Esophagus muscularis mucosa (tissue), 4 donors: ENCODE measurements around the gene BDKRB2. TPM values are rescaled to one million over a fixed set of nuclear protein-coding genes. Genes with fewer than 3 reads are reported as not detected.

Experiments used
- DNase-seq: peaks from one replicate; pipeline ENCODE4 v3.0.0-alpha.2; 2017; ENCODE audit errors: extremely low spot score
- H3K27ac ChIP-seq, 4 donors: fragments of 200-600 bp; sonication (generic); replicated peaks in 1 of 4; 1 replicate in 3 of 4; 2 replicates in 1 of 4; pipeline ENCODE4 v1.5.1; 2016 to 2019; ENCODE audit warnings: mild to moderate bottlenecking in 1 of 4
- H3K27me3 ChIP-seq, 4 donors: fragments of 200-600 bp; sonication (generic); one replicate each; pipeline versions ENCODE4 v1.5.1 to v1.6.0; 2016 to 2019
- H3K36me3 ChIP-seq, 4 donors: fragments of 200-600 bp; sonication (generic); one replicate each; pipeline ENCODE4 v1.5.1; 2016 to 2019
- H3K4me1 ChIP-seq, 4 donors: fragments of 200-600 bp; sonication (generic); one replicate each; pipeline ENCODE4 v1.5.1; 2016 to 2019
- H3K4me3 ChIP-seq, 4 donors: fragments of 200-600 bp; sonication (generic); 1 replicate in 2 of 4; 2 replicates in 2 of 4; pipeline ENCODE4 v1.5.1; 2016 to 2019; ENCODE audit warnings: mild to moderate bottlenecking in 4 of 4, moderate library complexity in 1 of 4
- H3K9me3 ChIP-seq, 4 donors: fragments of 200-600 bp; sonication (generic); 1 replicate in 3 of 4; 2 replicates in 1 of 4; pipeline ENCODE4 v1.5.1; 2016 to 2019
- EP300 ChIP-seq: sonication (generic); formaldehyde crosslinking; IDR thresholded peaks from one replicate; pipeline ENCODE4 v1.6.1; 2017; ENCODE audit warnings: antibody characterized with exemption
- POLR2A ChIP-seq: fragments of 450-650 bp; IDR thresholded peaks from one replicate; pipeline ENCODE4 v1.6.1; 2017; ENCODE audit warnings: antibody characterized with exemption, moderate library complexity, mild to moderate bottlenecking, low read depth
- POLR2AphosphoS5 ChIP-seq, 2 donors: sonication (generic); formaldehyde crosslinking; IDR thresholded peaks; one replicate each; pipeline ENCODE4 v1.6.1; 2017; ENCODE audit warnings: antibody characterized with exemption in 2 of 2
- WGBS: methylation state at CpG from one replicate; pipeline ENCODE4 v1.1.5; 2018; 5-methylcytosine and 5-hydroxymethylcytosine counted together
- intact Hi-C: fragments of 100-400 bp; cut with DNase I; formaldehyde crosslinking; loops from one replicate; pipeline ENCODE4 v1.15.1; 2023
- total RNA-seq, 4 donors: library from RNA; depleted of rRNA; stranded (reverse); fragments of >200 nt; gene quantifications; one replicate each; pipeline versions ENCODE4 v1.1.0 to v1.2.1, GENCODE V29; 2016
- TF ChIP-seq, protein P1 (sequence below), 3 experiments: fragments of 200-600 bp in 2 of 3; fragments of 450-650 bp in 1 of 3; sonication (generic) in 2 of 3; IDR thresholded peaks; one replicate each; pipeline ENCODE4 v1.5.1; 2017 to 2019; ENCODE audit warnings: antibody characterized with exemption in 3 of 3, mild to moderate bottlenecking in 2 of 3, moderate library complexity in 1 of 3

BDKRB2 gene
- total RNA-seq, 4 donors from 2014 or later = 5.8 to 16.1 (median 10.0) TPM

DNA sequence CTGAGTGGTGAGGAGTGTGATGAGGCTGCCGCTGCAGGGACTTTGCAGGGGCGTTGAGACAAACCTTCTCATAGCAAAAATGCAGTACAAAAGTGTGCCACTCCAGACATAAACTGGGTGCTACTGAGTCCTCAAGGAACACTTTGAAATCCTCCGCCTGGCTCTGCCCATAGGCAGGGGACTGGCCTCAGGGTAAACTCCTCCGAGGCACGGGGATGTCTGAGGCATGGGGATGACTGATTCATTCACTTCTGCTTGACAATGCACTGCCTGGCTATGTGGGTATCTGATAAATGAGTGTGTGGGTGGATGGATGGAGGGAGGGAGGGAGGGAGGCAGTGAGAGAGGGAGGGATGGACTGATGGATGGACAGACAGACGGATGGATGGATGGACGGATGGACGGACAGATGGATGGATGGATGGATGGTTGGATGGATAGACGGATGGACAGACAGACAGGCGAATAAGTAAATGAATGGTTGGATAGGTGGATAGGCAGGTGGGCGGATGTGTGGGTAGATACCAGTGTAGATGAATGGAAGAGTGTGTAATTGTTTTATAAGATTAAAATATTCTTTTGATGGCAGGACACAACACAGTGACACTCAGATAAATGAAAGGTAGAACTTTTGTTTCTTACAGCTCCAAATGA, 2.1 kb upstream of the BDKRB2 start:
- Histone ChIP-seq H3K36me3 (no peaks in the 10 kb centered on the region), H3K4me1 (peaks cover 14 to 66% (median 55%) of the 10 kb centered on the region in 4 donors), H3K9me3 (no peaks in the 10 kb centered on the region), H3K27me3 (no peaks in the 10 kb centered on the region), H3K4me3 (no peak overlapping the region), H3K27ac (no peak overlapping the region)
- WGBS = 89% methylated on average over 10 of the region's 11 CpGs
- no peak for DNase-seq
- intact Hi-C loops = loop anchor here (10.0 kb wide), 1 partner anchor 98 kb away; no protein-coding TSS in a partner anchor
- TF ChIP-seq POLR2AphosphoS5 (IDR thresholded peaks at IDR 0.05) = no peak
- no peak for TF ChIP-seq EP300
- TF ChIP-seq, protein P1, sequence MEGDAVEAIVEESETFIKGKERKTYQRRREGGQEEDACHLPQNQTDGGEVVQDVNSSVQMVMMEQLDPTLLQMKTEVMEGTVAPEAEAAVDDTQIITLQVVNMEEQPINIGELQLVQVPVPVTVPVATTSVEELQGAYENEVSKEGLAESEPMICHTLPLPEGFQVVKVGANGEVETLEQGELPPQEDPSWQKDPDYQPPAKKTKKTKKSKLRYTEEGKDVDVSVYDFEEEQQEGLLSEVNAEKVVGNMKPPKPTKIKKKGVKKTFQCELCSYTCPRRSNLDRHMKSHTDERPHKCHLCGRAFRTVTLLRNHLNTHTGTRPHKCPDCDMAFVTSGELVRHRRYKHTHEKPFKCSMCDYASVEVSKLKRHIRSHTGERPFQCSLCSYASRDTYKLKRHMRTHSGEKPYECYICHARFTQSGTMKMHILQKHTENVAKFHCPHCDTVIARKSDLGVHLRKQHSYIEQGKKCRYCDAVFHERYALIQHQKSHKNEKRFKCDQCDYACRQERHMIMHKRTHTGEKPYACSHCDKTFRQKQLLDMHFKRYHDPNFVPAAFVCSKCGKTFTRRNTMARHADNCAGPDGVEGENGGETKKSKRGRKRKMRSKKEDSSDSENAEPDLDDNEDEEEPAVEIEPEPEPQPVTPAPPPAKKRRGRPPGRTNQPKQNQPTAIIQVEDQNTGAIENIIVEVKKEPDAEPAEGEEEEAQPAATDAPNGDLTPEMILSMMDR (IDR thresholded peaks at IDR 0.05) = no peak
- TF ChIP-seq POLR2A = no peak

DNA sequence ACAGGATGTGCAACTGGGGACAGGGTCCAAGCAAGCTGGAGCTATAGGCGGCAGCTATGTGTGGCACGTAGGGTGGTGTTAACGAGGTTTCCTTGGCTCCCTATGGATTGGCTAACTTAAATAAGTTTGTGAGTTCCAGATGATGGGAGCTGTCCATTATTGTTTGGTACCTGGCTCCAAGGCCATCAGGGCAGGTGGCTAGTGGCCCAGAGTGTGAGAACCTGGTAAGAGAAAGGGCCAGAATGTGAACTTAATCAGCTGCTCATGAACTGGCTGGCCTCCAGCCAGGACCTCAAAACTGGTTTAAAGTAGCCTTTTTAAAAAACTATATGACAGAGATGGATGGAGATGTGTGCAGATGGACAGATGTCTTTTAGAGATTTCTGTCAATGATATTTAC, 1.5 kb upstream of the BDKRB2 start:
- Histone ChIP-seq H3K4me1 (peaks cover 14 to 63% (median 50%) of the 10 kb centered on the region in 4 donors), H3K36me3 (no peaks in the 10 kb centered on the region), H3K27me3 (no peaks in the 10 kb centered on the region), H3K4me3 (no peak overlapping the region), H3K27ac (no peak overlapping the region), H3K9me3 (no peaks in the 10 kb centered on the region)
- no peak for DNase-seq
- intact Hi-C loops = loop anchor here (10.0 kb wide), 1 partner anchor 98 kb away; no protein-coding TSS in a partner anchor
- WGBS = 100% methylated on average over 3 of the region's 3 CpGs
- no peak for TF ChIP-seq POLR2AphosphoS5 (IDR thresholded peaks at IDR 0.05)
- no peak for TF ChIP-seq EP300

GRCh38 chr14:96203635-96204034, 1.0 kb upstream of the BDKRB2 start:
- Histone ChIP-seq H3K4me1 (peaks cover 14 to 58% (median 44%) of the 10 kb centered on the region in 4 donors), H3K36me3 (no peaks in the 10 kb centered on the region), H3K9me3 (no peaks in the 10 kb centered on the region), H3K27ac (peak overlapping the region; percentile 78 to 85 (median 78)), H3K27me3 (no peaks in the 10 kb centered on the region), H3K4me3 (peak overlapping the region in 2 of 4 donors; percentile 60 to 68)
- intact Hi-C loops = loop anchor here (10.0 kb wide), 1 partner anchor 99 kb away; no protein-coding TSS in a partner anchor
- no peak for DNase-seq
- WGBS = 83% methylated on average over 1 of the region's 1 CpG
- no peak for TF ChIP-seq EP300
- TF ChIP-seq, protein P1 (IDR thresholded peaks at IDR 0.05) = no peak
- no peak for TF ChIP-seq POLR2AphosphoS5 (IDR thresholded peaks at IDR 0.05)
- TF ChIP-seq POLR2A = no peak

- peak overlapping the region; percentile 53 to 68 (median 58) for H3K4me3 ChIP-seq
- intact Hi-C loops = loop anchor here (10.0 kb wide), 1 partner anchor 101 kb away; no protein-coding TSS in a partner anchor
- H3K9me3 ChIP-seq = no peaks in the 10 kb centered on the region
- WGBS = 25% methylated on average over 18 of the region's 21 CpGs
- peaks cover 14 to 49% (median 35%) of the 10 kb centered on the region in 4 donors for H3K4me1 ChIP-seq
- H3K36me3 ChIP-seq = no peaks in the 10 kb centered on the region
- H3K27me3 ChIP-seq = no peaks in the 10 kb centered on the region
- TF ChIP-seq POLR2A = no peak
- TF ChIP-seq, protein P1 (IDR thresholded peaks at IDR 0.05) = no peak
- TF ChIP-seq EP300 = no peak
- TF ChIP-seq POLR2AphosphoS5 (IDR thresholded peaks at IDR 0.05) = no peak
- peak overlapping the region; percentile 78 to 85 (median 78) for H3K27ac ChIP-seq
- no peak for DNase-seq
Measured at GRCh38 chr14:96205059-96205977, 679 bp downstream of the BDKRB2 start.

- H3K27ac ChIP-seq = peak overlapping the region; percentile 78 to 85 (median 78)
Measured at GRCh38 chr14:96205978-96206360, 1.3 kb downstream of the BDKRB2 start.

More at GRCh38 chr14:96205978-96206360, 1.3 kb downstream of the BDKRB2 start:
- peak overlapping the region; percentile 53 to 68 (median 58) for H3K4me3 ChIP-seq
- no peaks in the 10 kb centered on the region for H3K36me3 ChIP-seq
- WGBS = 64% methylated on average over 2 of the region's 6 CpGs
- DNase-seq = no peak
- intact Hi-C loops = loop anchor here (10.0 kb wide), 1 partner anchor 101 kb away; no protein-coding TSS in a partner anchor
- peaks cover 0 to under 1% (median 0%) of the 10 kb centered on the region in 4 donors for H3K9me3 ChIP-seq
- H3K4me1 ChIP-seq = peaks cover 14 to 49% (median 35%) of the 10 kb centered on the region in 4 donors
- H3K27me3 ChIP-seq = no peaks in the 10 kb centered on the region
- TF ChIP-seq POLR2A = no peak
- TF ChIP-seq, protein P1 (IDR thresholded peaks at IDR 0.05) = no peak
- no peak for TF ChIP-seq EP300
- TF ChIP-seq POLR2AphosphoS5 (IDR thresholded peaks at IDR 0.05) = no peak
